ENCODE data around the gene PID1.

Gene PID1

GRCh38 chr2:229170171-229170570 lies 100.9 kb downstream of the PID1 start:
- DNase-seq, result no peak

- DNase-seq, result no peak
Observed at GRCh38 chr2:229169751-229170150, 101.3 kb downstream of the PID1 start.

GRCh38 chr2:229164545-229165249 lies 106.4 kb downstream of the PID1 start:
- DNase-seq, result no peak

- DNase-seq, result no peak
Observed at GRCh38 chr2:229163893-229164292, 107.2 kb downstream of the PID1 start.

GRCh38 chr2:229162015-229162414 lies 109.1 kb downstream of the PID1 start:
- no peak for DNase-seq

GRCh38 chr2:229160984-229161383 lies 110.1 kb downstream of the PID1 start:
- no peak for DNase-seq

GRCh38 chr2:229160180-229160579 lies 110.9 kb downstream of the PID1 start:
- DNase-seq, result no peak

- no peak for DNase-seq
Observed at GRCh38 chr2:229159405-229159804, 111.7 kb downstream of the PID1 start.

- DNase-seq, result no peak
Observed at GRCh38 chr2:229154381-229154780, 116.7 kb downstream of the PID1 start.

- no peak for DNase-seq
Observed at GRCh38 chr2:229153951-229154350, 117.1 kb downstream of the PID1 start.

GRCh38 chr2:229153267-229153666 lies 117.8 kb downstream of the PID1 start:
- no peak for DNase-seq

- DNase-seq, result peak in 7 of 56 donors; percentile 2 to 12 (median 10)
Observed at GRCh38 chr2:229152674-229153073, 118.4 kb downstream of the PID1 start.

- DNase-seq, result no peak
Observed at GRCh38 chr2:229150317-229150716, 120.8 kb downstream of the PID1 start.

- no peak for DNase-seq
Observed at GRCh38 chr2:229141424-229142025, 129.6 kb downstream of the PID1 start.

- no peak for DNase-seq
Observed at GRCh38 chr2:229137639-229138038, 133.4 kb downstream of the PID1 start.

GRCh38 chr2:229137066-229137465 lies 134.0 kb downstream of the PID1 start:
- DNase-seq, result no peak

GRCh38 chr2:229133155-229133772 lies 137.8 kb downstream of the PID1 start:
- DNase-seq, result peak in 5 of 56 donors; percentile 1 to 41 (median 20)

GRCh38 chr2:229132236-229132635 lies 138.9 kb downstream of the PID1 start:
- no peak for DNase-seq

- DNase-seq, result no peak
Observed at GRCh38 chr2:229130522-229130921, 140.6 kb downstream of the PID1 start.

GRCh38 chr2:229129738-229130371 lies 141.2 kb downstream of the PID1 start:
- peak in 10 of 56 donors; percentile 3 to 34 (median 19) for DNase-seq

- no peak for DNase-seq
Observed at GRCh38 chr2:229127471-229127870, 143.6 kb downstream of the PID1 start.

- DNase-seq, result no peak
Observed at GRCh38 chr2:229126066-229126465, 145.0 kb downstream of the PID1 start.
